HG03460 (cell line): ENCODE measurements around the gene MIPEP.
A peak's percentile ranks its signal among the peaks of the same experiment; 100 is the strongest.

Experiments
- ATAC-seq: cut with Tn5 transposase; IDR thresholded peaks from one replicate; pipeline ENCODE4 v1.9.1; 2021; ENCODE audit not compliant: unreplicated experiment

Gene MIPEP

GRCh38 chr13:23855360-23855759 lies 33.8 kb downstream of the MIPEP start:
- no peak for ATAC-seq

GRCh38 chr13:23852351-23852750 lies 36.8 kb downstream of the MIPEP start:
- ATAC-seq = peak; percentile 51

- ATAC-seq = no peak
Measured at GRCh38 chr13:23851106-23851505, 38.1 kb downstream of the MIPEP start.

GRCh38 chr13:23850134-23850533 lies 39.1 kb downstream of the MIPEP start:
- no peak for ATAC-seq

- ATAC-seq = no peak
Measured at GRCh38 chr13:23849670-23850069, 39.5 kb downstream of the MIPEP start.

GRCh38 chr13:23848646-23849141 lies 40.5 kb downstream of the MIPEP start:
- no peak for ATAC-seq

- no peak for ATAC-seq
Measured at GRCh38 chr13:23848019-23848418, 41.2 kb downstream of the MIPEP start.

- ATAC-seq = no peak
Measured at GRCh38 chr13:23847497-23847896, 41.7 kb downstream of the MIPEP start.

- peak; percentile 27 for ATAC-seq
Measured at GRCh38 chr13:23845105-23845725, 44.0 kb downstream of the MIPEP start.

- no peak for ATAC-seq
Measured at GRCh38 chr13:23844132-23844531, 45.1 kb downstream of the MIPEP start.

- no peak for ATAC-seq
Measured at GRCh38 chr13:23843436-23843835, 45.8 kb downstream of the MIPEP start.

GRCh38 chr13:23842406-23842805 lies 46.8 kb downstream of the MIPEP start:
- ATAC-seq = no peak

GRCh38 chr13:23833733-23834611 lies 55.2 kb downstream of the MIPEP start:
- no peak for ATAC-seq

- no peak for ATAC-seq
Measured at GRCh38 chr13:23828866-23829265, 60.3 kb downstream of the MIPEP start.

GRCh38 chr13:23828086-23828485 lies 61.1 kb downstream of the MIPEP start:
- ATAC-seq = no peak

- no peak for ATAC-seq
Measured at GRCh38 chr13:23825179-23825578, 64.0 kb downstream of the MIPEP start.

- no peak for ATAC-seq
Measured at GRCh38 chr13:23824371-23824770, 64.8 kb downstream of the MIPEP start.

- ATAC-seq = no peak
Measured at GRCh38 chr13:23822252-23822824, 66.9 kb downstream of the MIPEP start.

GRCh38 chr13:23820530-23820929 lies 68.7 kb downstream of the MIPEP start:
- ATAC-seq = no peak

GRCh38 chr13:23817830-23818229 lies 71.4 kb downstream of the MIPEP start:
- no peak for ATAC-seq

- no peak for ATAC-seq
Measured at GRCh38 chr13:23817136-23817535, 72.1 kb downstream of the MIPEP start.

- no peak for ATAC-seq
Measured at GRCh38 chr13:23813635-23814034, 75.6 kb downstream of the MIPEP start.
